ENCODE data around the gene KLHDC10. TPM values are rescaled to one million over a fixed set of nuclear protein-coding genes. Genes with fewer than 3 reads are reported as not detected.

Gene KLHDC10
- total and polyA plus RNA-seq, 2 of the 13 experiments (the other 11 are each of a cell fraction or from before 2014, with no cell fraction given), result 11.9 to 21.6 TPM

DNA sequence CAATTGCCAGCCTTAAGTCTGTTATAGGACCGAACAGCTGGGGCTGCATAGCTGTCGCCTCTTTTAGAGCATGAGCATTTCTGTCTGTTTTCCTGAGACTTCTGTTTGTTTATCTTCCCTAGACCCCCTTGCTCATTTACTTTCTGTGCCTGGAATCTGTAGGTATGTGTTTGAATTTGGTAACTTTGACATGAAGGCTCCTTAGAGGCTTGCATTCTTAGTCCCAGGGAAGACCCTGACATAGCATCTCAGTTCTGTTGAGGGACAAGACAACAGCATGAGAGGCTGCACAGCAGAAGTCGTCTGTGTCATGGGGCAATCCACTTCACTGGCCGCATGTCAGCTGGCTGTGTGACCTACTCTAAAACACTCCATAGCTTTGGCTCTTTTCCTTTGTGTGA, 58.7 kb downstream of the KLHDC10 start (continued):
- TF ChIP-seq TP53 (CRISPR knock-in tag; conservative IDR thresholded peaks at IDR 0.05) (no peak), SP1 (IDR thresholded peaks at IDR 0.05) (no peak), SP1 (CRISPR knock-in tag; IDR thresholded peaks at IDR 0.05) (no peak), CENPT (CRISPR knock-in tag; IDR thresholded peaks at IDR 0.05; ENCODE audit: low read depth) (no peak), MTA1 (CRISPR knock-in tag; IDR thresholded peaks at IDR 0.05; ENCODE audit: borderline replicate concordance) (no peak), REPIN1 (CRISPR knock-in tag; IDR thresholded peaks at IDR 0.05; ENCODE audit: borderline replicate concordance, low read depth) (no peak), MLX (CRISPR knock-in tag; IDR thresholded peaks at IDR 0.05) (no peak)
- TF ChIP-seq, protein P1, sequence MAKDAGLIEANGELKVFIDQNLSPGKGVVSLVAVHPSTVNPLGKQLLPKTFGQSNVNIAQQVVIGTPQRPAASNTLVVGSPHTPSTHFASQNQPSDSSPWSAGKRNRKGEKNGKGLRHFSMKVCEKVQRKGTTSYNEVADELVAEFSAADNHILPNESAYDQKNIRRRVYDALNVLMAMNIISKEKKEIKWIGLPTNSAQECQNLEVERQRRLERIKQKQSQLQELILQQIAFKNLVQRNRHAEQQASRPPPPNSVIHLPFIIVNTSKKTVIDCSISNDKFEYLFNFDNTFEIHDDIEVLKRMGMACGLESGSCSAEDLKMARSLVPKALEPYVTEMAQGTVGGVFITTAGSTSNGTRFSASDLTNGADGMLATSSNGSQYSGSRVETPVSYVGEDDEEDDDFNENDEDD (CRISPR knock-in tag; IDR thresholded peaks at IDR 0.05; ENCODE audit: borderline replicate concordance), result no peak

DNA sequence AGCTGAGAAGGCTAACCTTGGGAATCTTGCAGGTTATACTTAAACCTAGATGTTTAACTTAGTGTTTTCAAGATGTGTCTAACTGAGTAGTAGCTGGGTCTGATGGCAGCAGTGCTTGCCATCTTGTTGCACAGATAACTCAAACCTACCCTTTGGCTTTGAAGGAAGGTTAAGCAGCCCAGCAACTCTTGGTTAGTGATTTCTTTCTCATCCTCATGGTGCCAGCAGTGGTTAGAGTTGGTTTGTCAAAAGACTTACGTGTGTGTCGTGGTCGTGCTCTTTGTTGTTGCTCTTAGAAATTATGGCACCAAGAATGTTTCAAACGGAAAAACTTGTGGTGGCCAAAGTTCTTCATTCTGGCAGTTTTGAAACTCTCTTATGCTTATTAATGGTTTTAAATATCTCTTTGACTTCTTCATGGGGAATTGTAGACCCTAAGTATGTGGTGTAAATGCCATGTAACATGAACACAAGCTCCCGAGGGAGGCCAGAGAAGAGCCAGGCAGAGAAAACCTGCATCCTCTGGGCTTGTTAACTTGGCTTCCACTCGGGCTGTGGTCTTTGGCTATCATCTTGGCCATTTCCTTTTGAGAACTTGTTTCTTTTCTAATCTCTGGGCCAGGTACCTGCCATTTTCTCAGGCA, 61.0 kb downstream of the KLHDC10 start:
- no peak overlapping the region for H3K4me2 ChIP-seq (ENCODE audit: low read depth, low read length)
- H3K9me3 ChIP-seq (ENCODE audit: low read length), result no peaks in the 10 kb centered on the region
- DNase-seq (ENCODE audit: low spot score) (no peak), FAIRE-seq (no peak), ATAC-seq (no peak)
- H3K4me3 ChIP-seq (replicated peaks in 1 of 3; ENCODE audit: insufficient read depth in 1 of 3, low read depth in 2 of 3, low read length in 3 of 3), result no peak overlapping the region
- CTCF ChIA-PET (ENCODE audit: low intra/inter-chr PET ratio, low total read pairs), result no interaction called here
- no peaks in the 10 kb centered on the region for H3K4me1 ChIP-seq (ENCODE audit: insufficient read depth, low read length)
- H2AFZ ChIP-seq (ENCODE audit: low read length), result no peak overlapping the region
- H3K36me3 ChIP-seq (replicated peaks in 1 of 2; ENCODE audit: control insufficient read depth in 1 of 2, insufficient read depth in 2 of 2, low read length in 2 of 2), result peaks cover 7 to 49% of the 10 kb centered on the region in 2 experiments
- no peaks in the 10 kb centered on the region for H3K27me3 ChIP-seq (ENCODE audit: control insufficient read depth in 1 of 2, insufficient read depth in 2 of 2, low read length in 2 of 2)
- no peak overlapping the region for H3K9ac ChIP-seq (ENCODE audit: insufficient read depth, low read depth, low read length)
- BruUV-seq (replicated peaks), result no TSS peak
- in situ Hi-C loops (cut with HindIII; ENCODE audit: extremely low pct_ligation_motif_present, low pct_unique_long_range_greater_than_20kb), result no loop called here
- POLR2A ChIA-PET, result no interaction called here
- intact Hi-C loops (cut with micrococcal nuclease; ENCODE audit: unreplicated experiment), result no loop called here
- 95% methylated on average over 6 of the region's 6 CpGs for WGBS (ENCODE audit: low lambda C conversion rate)
- H3K27ac ChIP-seq (ENCODE audit: extremely low read length, insufficient read depth, low read length), result no peak overlapping the region
- no peaks in the 10 kb centered on the region for H4K20me1 ChIP-seq (ENCODE audit: insufficient read depth, low read length)
- H3K79me2 ChIP-seq (ENCODE audit: insufficient read depth, low read length), result no peaks in the 10 kb centered on the region
- TF ChIP-seq, protein P2, sequence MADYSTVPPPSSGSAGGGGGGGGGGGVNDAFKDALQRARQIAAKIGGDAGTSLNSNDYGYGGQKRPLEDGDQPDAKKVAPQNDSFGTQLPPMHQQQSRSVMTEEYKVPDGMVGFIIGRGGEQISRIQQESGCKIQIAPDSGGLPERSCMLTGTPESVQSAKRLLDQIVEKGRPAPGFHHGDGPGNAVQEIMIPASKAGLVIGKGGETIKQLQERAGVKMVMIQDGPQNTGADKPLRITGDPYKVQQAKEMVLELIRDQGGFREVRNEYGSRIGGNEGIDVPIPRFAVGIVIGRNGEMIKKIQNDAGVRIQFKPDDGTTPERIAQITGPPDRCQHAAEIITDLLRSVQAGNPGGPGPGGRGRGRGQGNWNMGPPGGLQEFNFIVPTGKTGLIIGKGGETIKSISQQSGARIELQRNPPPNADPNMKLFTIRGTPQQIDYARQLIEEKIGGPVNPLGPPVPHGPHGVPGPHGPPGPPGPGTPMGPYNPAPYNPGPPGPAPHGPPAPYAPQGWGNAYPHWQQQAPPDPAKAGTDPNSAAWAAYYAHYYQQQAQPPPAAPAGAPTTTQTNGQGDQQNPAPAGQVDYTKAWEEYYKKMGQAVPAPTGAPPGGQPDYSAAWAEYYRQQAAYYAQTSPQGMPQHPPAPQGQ (CRISPR knock-in tag; IDR thresholded peaks at IDR 0.05; ENCODE audit: borderline replicate concordance), result no peak
- TF ChIP-seq HMGXB3 (CRISPR knock-in tag; IDR thresholded peaks at IDR 0.05; ENCODE audit: borderline replicate concordance) (no peak), MXD4 (CRISPR knock-in tag; IDR thresholded peaks at IDR 0.05) (no peak), ZFY (CRISPR knock-in tag; IDR thresholded peaks at IDR 0.05) (no peak), DR1 (CRISPR knock-in tag; IDR thresholded peaks at IDR 0.05) (no peak), CENPX (CRISPR knock-in tag; IDR thresholded peaks at IDR 0.05) (no peak), ZKSCAN8 (CRISPR knock-in tag; IDR thresholded peaks at IDR 0.05; ENCODE audit: borderline replicate concordance) (no peak)
- TF ChIP-seq, protein P3, sequence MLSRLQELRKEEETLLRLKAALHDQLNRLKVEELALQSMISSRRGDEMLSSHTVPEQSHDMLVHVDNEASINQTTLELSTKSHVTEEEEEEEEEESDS (CRISPR knock-in tag; IDR thresholded peaks at IDR 0.05; ENCODE audit: borderline replicate concordance), result no peak
